Activated CD4-positive, CD25-positive, alpha-beta regulatory T cell treated with anti-CD3 and anti-CD28 coated beads, Interleukin-2, amount 50 U/mL, for 24 hours (primary cell): ENCODE results near the gene KCNT1.

Experiments
- ATAC-seq, 2 donors: fragments of 150-1000 bp; cut with Tn5 transposase; one replicate each; pipeline ENCODE4 v1.10.0; 2021; ENCODE audit warnings: mild to moderate bottlenecking in 1 of 2, moderate library complexity in 1 of 2

The KCNT1 gene

DNA sequence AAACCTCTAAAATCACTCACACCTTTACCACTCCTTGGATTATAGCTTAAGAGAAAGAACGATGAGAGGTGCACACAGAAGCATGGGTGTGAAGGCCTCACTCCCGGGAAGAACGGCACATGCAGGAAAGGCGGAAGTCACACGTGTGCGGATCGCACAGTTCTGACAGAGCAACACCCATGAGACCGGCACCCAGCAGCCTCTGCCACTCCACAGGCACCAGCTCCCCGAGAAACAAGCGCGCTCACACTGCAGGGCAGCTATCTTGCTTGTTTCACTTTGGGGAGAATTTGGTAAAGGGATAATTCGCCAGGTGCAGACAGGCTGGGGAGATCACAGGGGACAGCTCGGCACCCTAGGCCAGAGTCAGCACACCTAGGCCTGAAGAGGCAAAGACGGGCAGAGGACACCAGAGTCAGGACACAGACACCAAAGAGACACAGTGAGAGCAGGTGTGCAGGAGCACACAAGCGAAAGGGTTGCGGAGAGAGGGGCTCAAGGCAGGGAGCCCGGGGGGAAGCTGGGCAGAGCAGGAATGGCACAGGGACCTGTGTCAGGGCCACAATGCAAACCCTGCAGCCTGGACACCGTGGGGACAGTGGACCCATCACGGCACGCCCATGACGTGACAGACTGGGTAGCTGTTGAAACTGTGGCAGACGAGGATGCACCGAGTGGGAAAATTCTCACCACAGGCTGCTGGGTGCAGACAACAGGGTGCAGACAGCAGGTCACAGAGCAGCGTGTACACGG is 123.6 kb downstream of the KCNT1 start:
- ATAC-seq = no peak

DNA sequence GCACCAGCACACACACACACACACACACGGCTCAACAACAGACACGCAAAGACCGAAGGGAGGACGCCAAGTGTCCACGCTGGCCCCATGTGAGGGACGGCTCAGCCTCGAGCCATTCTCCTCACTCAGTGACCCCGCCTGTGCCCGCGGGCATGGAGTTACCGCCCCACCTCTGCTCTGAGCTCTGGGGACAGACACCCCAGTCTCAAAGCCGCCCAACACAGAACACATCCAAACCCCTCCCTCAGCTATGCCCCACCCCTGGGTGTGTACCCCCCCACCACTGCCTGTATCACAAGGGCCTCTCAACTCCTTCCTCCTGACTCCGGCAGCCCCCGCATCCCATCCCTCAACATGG is 124.2 kb downstream of the KCNT1 start:
- no peak for ATAC-seq

DNA sequence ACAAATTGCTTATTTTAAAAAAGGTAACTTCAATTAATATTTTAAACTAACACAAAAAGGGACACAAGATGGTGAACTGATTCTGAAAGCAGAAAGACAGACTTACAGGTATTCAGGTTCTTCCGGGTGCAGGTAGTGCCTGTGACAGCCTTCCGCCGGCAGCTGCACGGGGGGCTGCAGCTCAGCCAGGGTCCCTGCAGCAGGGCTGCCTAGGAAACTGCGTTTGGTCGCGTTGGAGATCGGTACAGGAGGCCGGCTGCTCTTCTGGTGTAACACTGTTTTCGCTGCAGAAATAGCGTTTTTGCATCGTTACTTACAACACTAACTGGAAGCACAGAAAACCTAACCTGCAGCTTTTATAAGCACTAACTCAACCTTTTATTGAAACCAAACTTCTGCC is 125.3 kb downstream of the KCNT1 start:
- no peak for ATAC-seq

DNA sequence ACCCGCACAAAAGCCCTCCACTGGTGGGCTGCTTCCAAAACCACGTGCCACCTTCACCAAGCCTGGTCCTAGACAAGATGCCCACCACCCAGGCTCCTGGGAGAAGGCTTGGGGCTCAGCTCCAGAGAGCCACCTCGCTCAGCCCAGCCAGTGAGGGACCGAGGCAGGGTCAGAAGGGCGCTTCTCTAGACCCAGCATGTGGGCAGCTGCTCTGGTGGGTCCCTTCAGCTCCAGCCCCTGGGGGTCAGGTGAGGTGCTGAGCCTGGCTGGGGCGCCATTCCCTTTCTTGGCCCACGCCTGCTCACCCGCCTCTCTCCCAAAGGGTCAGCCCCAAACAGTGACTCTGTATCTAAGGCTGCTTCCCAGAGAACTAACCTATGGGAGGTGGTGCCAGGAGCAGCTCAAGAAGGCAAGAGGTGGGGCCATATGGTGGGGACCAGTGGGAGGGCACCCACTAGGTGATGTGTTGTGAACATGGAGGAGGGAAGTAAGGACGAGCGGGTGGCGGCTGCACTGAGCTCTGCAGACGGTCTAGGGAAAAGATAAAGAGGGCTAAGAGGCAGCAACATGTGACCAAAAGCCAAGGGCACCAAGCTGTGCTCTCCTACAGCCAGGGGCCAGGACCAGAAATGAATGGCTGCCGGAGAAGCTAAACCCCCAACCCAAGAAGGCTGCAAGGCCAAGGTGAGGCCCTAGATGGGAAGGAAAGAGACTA is 126.0 kb downstream of the KCNT1 start:
- ATAC-seq = no peak

DNA sequence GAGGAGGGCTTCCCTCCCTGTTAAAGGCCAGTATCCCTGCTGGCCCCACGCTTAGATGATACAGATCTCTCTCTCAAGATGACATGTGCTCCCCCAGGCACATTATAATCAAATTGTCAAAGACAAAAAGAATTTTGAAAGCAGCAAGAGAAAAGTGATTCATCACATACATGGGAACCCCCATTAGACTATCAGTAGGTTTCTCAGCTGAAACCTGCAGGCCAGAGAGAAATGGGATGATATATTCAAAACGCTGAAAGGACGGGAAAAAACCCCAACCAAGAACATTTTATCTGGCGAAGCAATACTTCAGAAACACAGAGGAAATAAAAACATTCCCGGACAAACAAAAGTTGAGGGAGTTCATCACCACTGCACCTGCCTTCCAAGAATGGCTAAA is 126.7 kb downstream of the KCNT1 start:
- no peak for ATAC-seq

DNA sequence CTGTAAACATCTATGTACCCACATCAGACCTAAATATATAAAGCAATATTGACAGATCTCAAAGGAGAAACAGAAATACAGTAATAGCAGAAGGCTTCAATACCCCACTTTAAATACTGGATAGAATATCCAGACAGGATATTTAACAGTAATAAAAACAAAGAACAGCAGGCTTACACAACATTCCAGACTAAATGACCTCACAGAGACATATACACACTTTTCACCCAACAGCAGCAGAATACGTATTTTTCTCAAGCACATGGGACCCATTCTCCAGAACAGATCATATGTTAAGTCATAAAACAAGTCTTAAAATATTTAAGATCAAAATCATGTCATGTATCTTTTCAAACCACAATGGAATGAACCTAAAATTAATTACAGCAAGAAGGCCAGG is 128.5 kb downstream of the KCNT1 start:
- ATAC-seq = no peak

DNA sequence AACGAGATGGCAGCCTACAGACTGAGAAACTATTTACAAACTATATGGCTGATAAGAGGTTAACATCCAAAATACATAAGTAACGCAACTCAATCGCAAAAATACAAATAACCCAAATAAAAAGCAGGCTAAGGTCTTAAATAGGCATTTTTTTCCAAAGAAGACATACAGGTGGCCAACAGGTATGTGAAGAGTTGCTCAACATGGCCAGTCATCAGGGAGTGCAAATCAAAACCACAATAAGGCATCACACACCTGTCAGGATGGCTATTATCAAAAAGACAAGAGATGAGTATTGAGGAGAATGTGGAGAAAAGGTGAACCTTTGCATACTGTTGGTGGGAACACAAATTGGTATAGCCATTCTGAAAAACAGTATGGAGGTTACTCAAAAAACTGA is 131.9 kb downstream of the KCNT1 start:
- no peak for ATAC-seq

DNA sequence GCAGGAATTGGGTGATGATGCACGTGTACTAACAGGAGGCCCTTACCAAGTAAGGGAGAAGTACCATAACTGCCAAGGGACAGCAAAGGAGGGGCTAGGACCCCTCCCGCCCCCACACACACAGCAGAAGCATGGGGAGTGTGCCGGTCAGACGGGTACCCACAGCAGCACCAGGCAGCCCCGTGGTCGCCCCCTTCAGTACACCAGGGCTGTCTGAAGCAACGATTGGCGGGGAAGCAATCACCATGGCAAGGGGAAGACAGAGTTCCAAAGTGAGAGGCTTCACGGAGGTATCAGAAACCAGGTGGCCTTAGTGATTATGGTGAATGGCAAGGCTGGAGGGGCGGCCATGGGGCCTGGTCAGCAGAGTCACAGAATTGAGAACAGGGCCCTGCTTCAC is 133.1 kb downstream of the KCNT1 start:
- ATAC-seq = no peak

DNA sequence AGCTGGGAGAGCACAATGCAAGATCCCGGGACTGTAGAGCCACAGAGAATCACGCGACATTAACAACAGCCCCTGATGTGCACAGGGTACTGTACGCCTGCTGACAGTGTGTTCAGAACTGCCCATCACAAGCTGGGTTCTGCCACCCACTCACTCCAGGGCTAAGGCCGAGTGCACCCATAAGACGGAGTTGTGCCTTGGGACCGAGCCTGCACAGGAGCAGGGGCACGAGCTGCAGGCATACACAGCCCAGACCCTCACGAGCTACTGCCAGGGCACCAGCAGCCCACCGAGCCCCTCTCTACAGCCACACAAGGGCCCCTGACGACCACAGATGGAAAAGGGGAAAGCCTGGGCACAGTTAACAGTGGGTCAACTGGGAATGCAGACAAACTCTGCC is 137.5 kb downstream of the KCNT1 start:
- no peak for ATAC-seq

DNA sequence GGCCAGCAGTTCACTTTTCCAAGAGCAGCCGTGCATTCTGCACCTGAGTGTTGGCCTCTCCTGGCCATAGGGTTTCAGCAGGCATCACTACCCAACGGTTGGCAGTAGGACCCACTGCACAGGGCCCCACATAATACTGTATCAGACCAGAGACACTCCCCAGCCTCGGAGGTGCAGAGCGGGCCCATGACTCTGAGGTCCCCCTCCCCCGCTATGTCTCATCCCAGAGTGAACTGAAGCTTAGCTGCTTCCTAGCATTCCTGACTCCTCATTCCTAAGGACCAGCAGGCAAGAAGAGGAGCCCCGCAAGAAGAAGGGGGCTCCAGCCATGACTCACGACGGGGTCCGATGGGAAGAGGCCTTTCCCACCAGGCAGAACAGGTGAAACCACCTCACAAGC is 138.1 kb downstream of the KCNT1 start:
- no peak for ATAC-seq

DNA sequence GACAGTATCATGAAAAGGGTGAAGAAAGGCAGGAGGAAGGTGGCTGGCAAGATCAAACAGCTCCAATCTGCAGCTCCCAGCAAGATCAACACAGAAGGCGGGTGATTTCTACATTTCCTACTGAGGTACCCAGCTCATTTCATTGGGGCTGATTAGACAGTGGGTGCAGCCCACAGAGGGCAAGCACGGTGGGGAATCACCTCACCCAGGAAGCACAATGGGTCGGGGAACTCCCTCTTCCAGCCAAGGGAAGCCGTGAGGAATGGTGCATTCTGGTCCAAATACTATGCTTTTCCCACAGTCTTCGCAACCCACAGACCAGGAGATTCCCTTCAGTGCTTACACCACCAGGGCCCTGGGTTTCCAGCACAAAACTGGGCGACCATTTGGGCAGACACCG is 138.6 kb downstream of the KCNT1 start:
- no peak for ATAC-seq
